Measurements from ENCODE around the gene SEPTIN5. TPM values are rescaled to one million over a fixed set of nuclear protein-coding genes. Genes with fewer than 3 reads are reported as not detected.

SEPTIN5 gene
- total RNA-seq, 4 donors from 2014 or later: 4.1 to 8.3 (median 5.9) TPM

GRCh38 chr22:19687561-19688300 is 26.6 kb upstream of the SEPTIN5 start:
- TF ChIP-seq CTCF (IDR thresholded peaks at IDR 0.05; ENCODE audit: low read depth): no peak

GRCh38 chr22:19688301-19689290 is 25.7 kb upstream of the SEPTIN5 start:
- TF ChIP-seq CTCF (IDR thresholded peaks at IDR 0.05; ENCODE audit: low read depth): no peak

GRCh38 chr22:19689408-19689807 is 24.9 kb upstream of the SEPTIN5 start:
- no peak for TF ChIP-seq CTCF (IDR thresholded peaks at IDR 0.05; ENCODE audit: low read depth)

GRCh38 chr22:19691007-19691720 is 23.1 kb upstream of the SEPTIN5 start:
- TF ChIP-seq CTCF (IDR thresholded peaks at IDR 0.05; ENCODE audit: low read depth): no peak

GRCh38 chr22:19691721-19692341 is 22.5 kb upstream of the SEPTIN5 start:
- TF ChIP-seq CTCF (IDR thresholded peaks at IDR 0.05; ENCODE audit: low read depth): no peak

- TF ChIP-seq CTCF (IDR thresholded peaks at IDR 0.05; ENCODE audit: low read depth): no peak
Observed at GRCh38 chr22:19693581-19693980, 20.7 kb upstream of the SEPTIN5 start.
